Astrocyte (in vitro differentiated cells and primary cell): ENCODE results near the gene RAPGEF2.

ENCODE experiments used
- CTCF ChIP-seq: IDR thresholded peaks from 2 replicates; pipeline ENCODE4 v1.5.1; 2011; ENCODE audit warnings: low read depth, mild to moderate bottlenecking, inconsistent platforms, low read length, moderate library complexity; ENCODE audit not compliant: insufficient read depth
- EZH2 ChIP-seq: IDR thresholded peaks from 2 replicates; pipeline ENCODE4 v1.6.1; 2012; ENCODE audit warnings: mild to moderate bottlenecking, low read length, inconsistent platforms; ENCODE audit not compliant: insufficient read depth

GRCh38 chr4:159355466-159355865 is 252.6 kb downstream of the RAPGEF2 start:
- TF ChIP-seq EZH2 (no peak), CTCF (no peak)
